Small intestine (tissue), 4 donors: ENCODE measurements around the gene FCRL1. TPM values are rescaled to one million over a fixed set of nuclear protein-coding genes. Genes with fewer than 3 reads are reported as not detected.

Experiments used
- polyA plus RNA-seq, 4 donors: library from polyadenylated mRNA; stranded (reverse) in 3 of 4; unstranded in 1 of 4; fragments of 200-250 nt in 3 of 4; fragments of 120-200 nt in 1 of 4; gene quantifications; one replicate each; pipeline versions ENCODE4 v1.2.1 to v1.2.3, GENCODE V29; 2013
- donor health status: healthy with polysubstance abuse.
- donor health status: Bipolar disorder and iron deficiency.
- donor health status: healthy.

Gene FCRL1
- polyA plus RNA-seq, 4 donors, result 0.24 to 1.00 TPM; not detected in 2

Other genes starting within 250 kb of the FCRL1 start
- gene FCRL4, start 222.0 kb downstream of the FCRL1 start, polyA plus RNA-seq, result under 1 TPM in 2 of 4 donors, not detected in 2; 0.09 to 0.21 TPM
- gene FCRL3, start 119.4 kb downstream of the FCRL1 start, polyA plus RNA-seq, result under 1 TPM in 3 of 4 donors, not detected in 1; 0.21 to 0.48 (median 0.27) TPM
- 1 to 10 TPM in 1 of 4 donors, under 1 TPM in 2, not detected in 1; 0.56 to 1.1 (median 0.88) TPM for gene FCRL2, start 43.0 kb downstream of the FCRL1 start, polyA plus RNA-seq
- gene CD5L, start 21.7 kb upstream of the FCRL1 start, polyA plus RNA-seq, result under 1 TPM in 1 of 4 donors, not detected in 3; 0.03 TPM
- 10 to 100 TPM in 1 of 4 donors, 1 to 10 TPM in 1, under 1 TPM in 2; 0.22 to 15.3 (median 4.9) TPM for gene KIRREL1, start 173.5 kb upstream of the FCRL1 start, polyA plus RNA-seq